ENCODE measurements around the gene STX4.
A peak's percentile ranks its signal among the peaks of the same experiment; 100 is the strongest.

STX4 gene

GRCh38 chr16:31052114-31052513 lies 18.8 kb downstream of the STX4 start:
- no peaks in the 10 kb centered on the region for H3K9me3 ChIP-seq
- no peak for TF ChIP-seq CTCF (IDR thresholded peaks at IDR 0.05)

GRCh38 chr16:31055613-31056012 lies 22.3 kb downstream of the STX4 start:
- intact Hi-C loops (cut with DNase I; ENCODE audit: low total_unique reads) = no loop called here
- no peaks in the 10 kb centered on the region for H3K9me3 ChIP-seq
- no peak overlapping the region for H3K4me3 ChIP-seq
- no peaks in the 10 kb centered on the region for H3K4me1 ChIP-seq
- TF ChIP-seq CTCF (IDR thresholded peaks at IDR 0.05) = no peak
- peaks cover 9 to 19% (median 16%) of the 10 kb centered on the region in 3 donors for H3K36me3 ChIP-seq
- H3K27ac ChIP-seq = no peak overlapping the region
- no peaks in the 10 kb centered on the region for H3K27me3 ChIP-seq
- no peak for DNase-seq

More at GRCh38 chr16:31052114-31052513, 18.8 kb downstream of the STX4 start:
- peak in 1 of 2 donors; percentile 66 for DNase-seq
- Histone ChIP-seq H3K27ac (no peak overlapping the region), H3K36me3 (no peaks in the 10 kb centered on the region), H3K4me1 (no peaks in the 10 kb centered on the region), H3K27me3 (no peaks in the 10 kb centered on the region), H3K4me3 (no peak overlapping the region)
- intact Hi-C loops (cut with DNase I; ENCODE audit: low total_unique reads) = no loop called here

- Histone ChIP-seq H3K4me3 (no peak overlapping the region), H3K27ac (no peak overlapping the region), H3K9me3 (no peaks in the 10 kb centered on the region), H3K4me1 (peaks cover 0 to 11% (median 10%) of the 10 kb centered on the region in 4 donors), H3K36me3 (peaks cover 25 to 52% (median 33%) of the 10 kb centered on the region in 3 donors), H3K27me3 (no peaks in the 10 kb centered on the region)
- intact Hi-C loops (cut with DNase I; ENCODE audit: low total_unique reads) = no loop called here
- TF ChIP-seq CTCF (IDR thresholded peaks at IDR 0.05) = no peak
- no peak for DNase-seq
Measured at GRCh38 chr16:31061126-31061812, 27.9 kb downstream of the STX4 start.

DNA sequence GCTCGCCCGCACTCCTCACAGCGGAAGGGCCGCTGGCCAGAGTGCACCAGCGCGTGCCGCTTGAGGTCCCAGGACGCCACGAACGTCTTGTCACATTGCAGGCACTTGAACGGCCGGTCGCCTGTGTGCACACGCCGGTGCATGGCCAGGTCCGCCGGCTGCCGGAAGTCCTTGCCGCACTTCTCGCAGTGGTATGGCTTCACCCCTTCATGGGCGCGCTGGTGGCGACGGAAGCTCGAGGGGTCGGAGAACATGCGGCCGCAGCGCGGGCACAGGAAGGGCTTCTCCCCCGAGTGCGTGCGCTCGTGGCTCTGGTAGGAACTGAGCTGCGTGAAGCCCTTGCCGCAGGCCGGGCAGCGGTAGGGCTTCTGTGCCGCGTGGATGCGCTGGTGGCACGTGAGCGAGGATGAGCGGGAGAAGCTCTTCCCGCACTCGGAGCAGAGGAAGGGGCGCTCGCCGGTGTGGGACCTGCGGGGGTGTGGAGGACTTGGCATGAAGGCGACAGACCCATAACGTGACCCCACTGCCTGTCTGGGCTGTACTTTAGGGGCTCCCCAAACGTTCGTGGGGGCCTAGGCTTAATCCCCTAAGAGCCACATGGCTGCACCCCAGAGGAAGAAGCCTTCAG lies 28.6 kb downstream of the STX4 start:
- DNase-seq = no peak
- Histone ChIP-seq H3K9me3 (no peaks in the 10 kb centered on the region), H3K4me3 (no peak overlapping the region), H3K27ac (no peak overlapping the region), H3K36me3 (peaks cover 25 to 52% (median 33%) of the 10 kb centered on the region in 3 donors), H3K27me3 (no peaks in the 10 kb centered on the region), H3K4me1 (peaks cover 0 to 11% (median 10%) of the 10 kb centered on the region in 4 donors)
- no peak for TF ChIP-seq CTCF (IDR thresholded peaks at IDR 0.05)
- intact Hi-C loops (cut with DNase I; ENCODE audit: low total_unique reads) = no loop called here

- DNase-seq = no peak
- no peak overlapping the region for H3K4me3 ChIP-seq
- H3K4me1 ChIP-seq = peaks cover 0 to 11% (median 10%) of the 10 kb centered on the region in 4 donors
- intact Hi-C loops (cut with DNase I; ENCODE audit: low total_unique reads) = no loop called here
- TF ChIP-seq CTCF (IDR thresholded peaks at IDR 0.05) = no peak
- H3K9me3 ChIP-seq = no peaks in the 10 kb centered on the region
- H3K27ac ChIP-seq = no peak overlapping the region
- no peaks in the 10 kb centered on the region for H3K27me3 ChIP-seq
- peaks cover 18 to 41% (median 23%) of the 10 kb centered on the region in 3 donors for H3K36me3 ChIP-seq
Measured at GRCh38 chr16:31063495-31063842, 30.1 kb downstream of the STX4 start.
